ENCODE data around the gene THAP8. TPM values are rescaled to one million over a fixed set of nuclear protein-coding genes. Genes with fewer than 3 reads are reported as not detected.
"Not testable (repeated sequence)": the region's sequence is repeated elsewhere in the genome, so short reads cannot be mapped to it uniquely, and the experiment has no call there.

Gene THAP8
- total RNA-seq, 4 donors from 2014 or later = 11.4 to 21.0 (median 16.0) TPM

DNA sequence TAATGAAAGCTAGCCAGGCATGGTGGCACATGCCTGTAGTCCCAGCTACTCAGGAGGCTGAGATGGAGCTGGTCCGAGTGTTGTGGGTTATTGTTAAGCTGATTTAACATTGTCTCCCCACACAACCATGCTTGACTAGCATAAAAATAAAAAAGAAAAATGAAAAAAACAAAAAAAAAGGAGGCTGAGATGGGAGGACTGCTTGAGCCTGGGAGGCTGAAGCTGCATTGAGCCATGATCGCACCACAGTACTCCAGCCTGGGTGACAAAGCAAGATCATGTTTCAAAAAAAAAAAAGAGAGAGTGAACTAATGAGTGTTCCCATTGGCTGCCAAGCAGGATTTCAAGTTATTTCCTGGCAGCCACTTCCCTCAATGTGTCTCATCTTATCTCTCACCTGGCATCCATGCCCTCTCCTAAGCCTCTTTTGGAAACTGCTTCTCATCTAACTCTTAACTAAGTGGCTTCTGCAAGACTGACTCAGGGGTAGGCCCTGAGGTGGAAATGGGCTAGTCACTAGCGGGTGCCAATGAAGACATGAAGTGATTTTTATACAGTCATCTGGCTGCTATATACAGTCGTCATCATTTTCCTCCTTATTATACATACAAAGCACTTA lies 4.9 kb downstream of the THAP8 start:
- H3K9me3 ChIP-seq = no peaks in the 10 kb centered on the region
- no peak overlapping the region for H3K27ac ChIP-seq
- no peak for TF ChIP-seq EP300 (IDR thresholded peaks at IDR 0.05)
- TF ChIP-seq, protein P1, sequence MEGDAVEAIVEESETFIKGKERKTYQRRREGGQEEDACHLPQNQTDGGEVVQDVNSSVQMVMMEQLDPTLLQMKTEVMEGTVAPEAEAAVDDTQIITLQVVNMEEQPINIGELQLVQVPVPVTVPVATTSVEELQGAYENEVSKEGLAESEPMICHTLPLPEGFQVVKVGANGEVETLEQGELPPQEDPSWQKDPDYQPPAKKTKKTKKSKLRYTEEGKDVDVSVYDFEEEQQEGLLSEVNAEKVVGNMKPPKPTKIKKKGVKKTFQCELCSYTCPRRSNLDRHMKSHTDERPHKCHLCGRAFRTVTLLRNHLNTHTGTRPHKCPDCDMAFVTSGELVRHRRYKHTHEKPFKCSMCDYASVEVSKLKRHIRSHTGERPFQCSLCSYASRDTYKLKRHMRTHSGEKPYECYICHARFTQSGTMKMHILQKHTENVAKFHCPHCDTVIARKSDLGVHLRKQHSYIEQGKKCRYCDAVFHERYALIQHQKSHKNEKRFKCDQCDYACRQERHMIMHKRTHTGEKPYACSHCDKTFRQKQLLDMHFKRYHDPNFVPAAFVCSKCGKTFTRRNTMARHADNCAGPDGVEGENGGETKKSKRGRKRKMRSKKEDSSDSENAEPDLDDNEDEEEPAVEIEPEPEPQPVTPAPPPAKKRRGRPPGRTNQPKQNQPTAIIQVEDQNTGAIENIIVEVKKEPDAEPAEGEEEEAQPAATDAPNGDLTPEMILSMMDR (IDR thresholded peaks at IDR 0.05) = no peak
- no peak for TF ChIP-seq POLR2A (IDR thresholded peaks at IDR 0.05)
- 88 to 95% methylated on average over 4 of the region's 4 CpGs for WGBS, 2 donors
- H3K36me3 ChIP-seq = no peaks in the 10 kb centered on the region
- H3K27me3 ChIP-seq = no peaks in the 10 kb centered on the region
- peaks cover 0 to 19% (median 8%) of the 10 kb centered on the region in 4 donors for H3K4me1 ChIP-seq
- DNase-seq (ENCODE audit: low spot score in 2 of 2) = no peak
- no peak overlapping the region for H3K4me3 ChIP-seq

DNA sequence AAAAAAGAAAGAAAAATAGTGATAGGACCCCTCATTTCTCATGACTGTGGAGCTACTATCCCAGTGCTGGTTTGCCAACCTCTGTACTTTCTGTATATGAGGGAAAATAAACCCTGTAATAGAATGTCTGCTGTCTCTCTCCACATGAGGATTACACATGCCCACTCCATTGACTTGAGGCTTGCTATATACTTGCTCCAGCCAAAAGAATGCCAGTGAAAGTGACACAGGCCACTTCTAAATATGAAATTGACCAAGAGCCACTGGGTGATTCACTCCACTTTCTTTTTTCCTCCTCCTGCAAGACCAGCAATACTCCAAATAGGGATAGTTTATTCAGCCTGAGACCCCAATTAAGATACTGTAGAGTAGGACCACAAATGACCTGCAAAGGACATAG lies 6.2 kb downstream of the THAP8 start:
- Histone ChIP-seq H3K4me1 (peaks cover 0 to 19% (median 8%) of the 10 kb centered on the region in 4 donors), H3K36me3 (no peaks in the 10 kb centered on the region), H3K27ac (peak overlapping the region in 2 of 4 donors; percentile 79 to 87), H3K4me3 (no peak overlapping the region), H3K27me3 (no peaks in the 10 kb centered on the region), H3K9me3 (no peaks in the 10 kb centered on the region)
- TF ChIP-seq POLR2A (IDR thresholded peaks at IDR 0.05) (no peak), EP300 (IDR thresholded peaks at IDR 0.05) (no peak)
- TF ChIP-seq, protein P1 (IDR thresholded peaks at IDR 0.05) = no peak
- no peak for DNase-seq (ENCODE audit: low spot score in 2 of 2)

DNA sequence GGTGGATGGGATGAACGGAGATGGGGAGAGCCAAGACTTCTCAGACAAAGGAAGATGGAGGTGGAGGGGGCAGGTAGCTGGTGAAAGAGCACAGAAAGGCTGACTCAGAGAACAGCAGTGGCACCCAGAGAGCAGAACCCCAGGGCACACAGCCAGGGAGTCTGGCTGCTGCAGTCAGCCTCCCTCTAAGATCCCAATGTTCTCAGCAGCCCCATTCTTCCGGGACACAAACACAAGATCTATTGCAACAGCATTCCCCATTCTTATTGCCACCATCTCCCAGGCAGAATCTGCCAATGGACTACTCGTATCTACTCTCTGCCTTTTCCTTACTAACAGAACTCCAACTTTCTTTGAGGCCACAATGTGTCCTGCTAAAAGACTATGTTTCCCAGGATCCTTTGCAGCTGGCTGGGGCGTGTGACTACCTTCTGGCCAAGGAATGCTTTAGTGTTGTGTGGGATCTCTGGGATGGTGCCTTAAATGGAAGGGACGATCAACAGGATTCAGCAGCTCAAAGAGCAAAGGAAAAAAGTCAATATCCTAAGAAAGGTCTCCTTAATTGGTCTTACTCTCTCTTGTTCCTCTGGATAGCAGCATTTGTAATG lies 7.5 kb downstream of the THAP8 start:
- peak overlapping the region; percentile 38 to 87 (median 61) for H3K27ac ChIP-seq
- H3K9me3 ChIP-seq = no peaks in the 10 kb centered on the region
- H3K27me3 ChIP-seq = no peaks in the 10 kb centered on the region
- H3K4me3 ChIP-seq = no peak overlapping the region
- no peaks in the 10 kb centered on the region for H3K36me3 ChIP-seq
- TF ChIP-seq EP300 (IDR thresholded peaks at IDR 0.05) = peak in 1 of 2 donors; percentile 74
- TF ChIP-seq, protein P1 (IDR thresholded peaks at IDR 0.05) = no peak
- H3K4me1 ChIP-seq = peaks cover 0 to 27% (median 11%) of the 10 kb centered on the region in 4 donors
- 52 to 61% methylated on average over 5 of the region's 5 CpGs for whole genome bisulfite sequencing, 2 donors
- DNase-seq (ENCODE audit: low spot score in 2 of 2) = no peak

DNA sequence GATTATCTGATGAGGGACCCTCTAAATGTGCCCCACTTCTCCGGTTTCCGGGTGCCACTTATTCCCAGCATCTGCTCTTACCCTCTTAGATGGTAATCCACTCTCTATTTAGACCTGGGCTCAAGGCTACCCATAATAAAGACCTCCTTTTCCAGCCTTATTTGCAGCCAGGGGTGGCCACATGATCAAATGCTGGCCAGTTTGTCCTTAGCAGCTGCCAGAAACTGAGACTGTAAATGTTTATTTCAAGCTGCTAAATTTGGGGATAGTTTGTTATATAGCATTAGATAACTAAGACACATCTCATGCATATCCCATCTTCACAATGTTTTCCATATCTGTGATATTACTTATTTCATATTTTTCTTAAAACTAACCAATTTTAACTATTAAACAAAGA lies 10.1 kb downstream of the THAP8 start:
- peak overlapping the region in 2 of 4 donors; percentile 85 to 87 for H3K27ac ChIP-seq

DNA sequence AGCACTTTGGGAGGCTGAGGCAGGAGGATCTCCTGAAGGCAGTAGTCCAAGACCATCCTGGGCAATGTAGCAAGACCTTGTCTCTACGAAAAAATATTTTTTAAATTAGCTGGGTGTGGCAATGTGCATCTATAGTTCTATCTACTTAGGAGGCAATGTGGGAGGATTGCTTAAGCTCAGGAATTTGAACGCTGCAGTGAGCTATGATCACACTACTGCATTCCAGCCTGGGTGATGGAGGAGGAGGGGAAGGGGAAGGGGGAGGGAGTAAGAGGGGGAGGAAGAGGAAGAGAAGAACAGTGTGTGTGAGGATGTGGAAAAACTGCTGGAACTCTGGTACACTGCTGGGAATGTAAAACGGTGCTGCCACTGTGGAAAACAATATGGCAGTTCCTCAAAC lies 12.3 kb downstream of the THAP8 start:
- Histone ChIP-seq H3K36me3 (peaks cover 3 to 31% (median 4%) of the 10 kb centered on the region in 3 donors), H3K9me3 (no peaks in the 10 kb centered on the region), H3K4me3 (no peak overlapping the region), H3K27me3 (no peaks in the 10 kb centered on the region), H3K4me1 (peaks cover 0 to 25% (median 8%) of the 10 kb centered on the region in 4 donors), H3K27ac (peak overlapping the region; percentile 55 to 87 (median 74))
- TF ChIP-seq EP300 (IDR thresholded peaks at IDR 0.05) (peak in 1 of 2 donors; percentile 48), POLR2A (IDR thresholded peaks at IDR 0.05) (no peak)
- TF ChIP-seq, protein P1 (IDR thresholded peaks at IDR 0.05) = no peak
- DNase-seq (ENCODE audit: low spot score in 2 of 2) = no peak
- WGBS, 2 donors = 10% methylated on average over 3 of the region's 3 CpGs

More for the DNA sequence above, 10.1 kb downstream of the THAP8 start:
- Histone ChIP-seq H3K27me3 (no peaks in the 10 kb centered on the region), H3K4me1 (peaks cover 0 to 31% (median 14%) of the 10 kb centered on the region in 4 donors), H3K4me3 (no peak overlapping the region), H3K36me3 (peaks cover 1 to 12% (median 4%) of the 10 kb centered on the region in 3 donors), H3K9me3 (no peaks in the 10 kb centered on the region)
- DNase-seq (ENCODE audit: low spot score in 2 of 2) = no peak
- TF ChIP-seq, protein P1 (IDR thresholded peaks at IDR 0.05) = no peak
- no peak for TF ChIP-seq POLR2A (IDR thresholded peaks at IDR 0.05)
- no peak for TF ChIP-seq EP300 (IDR thresholded peaks at IDR 0.05)
- whole genome bisulfite sequencing, 2 donors = 80 to 83% methylated on average over 2 of the region's 2 CpGs

DNA sequence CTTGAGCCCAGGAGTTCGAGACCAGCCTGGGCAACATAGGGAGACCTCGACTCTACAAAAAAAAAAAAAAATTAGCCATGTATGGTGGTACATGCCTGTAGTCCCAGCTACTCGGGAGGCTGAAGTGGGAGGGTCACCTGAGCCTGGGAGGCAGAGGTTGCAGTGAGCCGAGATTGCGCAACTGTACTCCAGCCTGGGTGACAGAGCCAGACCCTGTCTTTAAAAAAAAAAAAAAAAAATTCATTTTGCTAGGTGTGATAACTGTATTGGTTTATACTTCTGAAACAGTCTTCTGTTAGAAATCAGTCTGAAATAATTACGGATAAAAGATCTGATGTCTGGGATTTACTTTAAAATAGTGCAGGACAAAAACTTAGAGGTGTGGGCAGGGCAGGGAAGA lies 13.0 kb downstream of the THAP8 start:
- peak overlapping the region; percentile 55 to 85 (median 74) for H3K27ac ChIP-seq

More for the DNA sequence above, 13.0 kb downstream of the THAP8 start:
- Histone ChIP-seq H3K36me3 (peaks cover 3 to 38% (median 4%) of the 10 kb centered on the region in 3 donors), H3K4me1 (peaks cover 0 to 23% (median 7%) of the 10 kb centered on the region in 4 donors)
- H3K4me3 ChIP-seq; H3K9me3 ChIP-seq; H3K27me3 ChIP-seq; DNase-seq (ENCODE audit: low spot score in 2 of 2): not testable (repeated sequence)
- 86 to 87% methylated on average over 6 of the region's 6 CpGs for WGBS, 2 donors
